Muscle layer of duodenum (tissue), 2 donors: ENCODE results near the gene EIF2AK3.
"Not testable (repeated sequence)": the region's sequence is repeated elsewhere in the genome, so short reads cannot be mapped to it uniquely, and the experiment has no call there.

Experiments
- H3K27ac ChIP-seq: one replicate; pipeline ENCODE4 v1.7.0; 2013; ENCODE audit warnings: mild to moderate bottlenecking, low read length
- H3K27me3 ChIP-seq: one replicate; pipeline ENCODE4 v1.7.0; 2013; ENCODE audit warnings: low read depth, mild to moderate bottlenecking, control low read depth, low read length
- H3K36me3 ChIP-seq, 2 donors: one replicate each; pipeline ENCODE4 v1.7.0; 2013; ENCODE audit warnings: low read length in 2 of 2, control low read depth in 1 of 2, mild to moderate bottlenecking in 1 of 2; ENCODE audit not compliant: insufficient read depth in 2 of 2, control insufficient read depth in 1 of 2
- H3K4me1 ChIP-seq, 2 donors: one replicate each; pipeline ENCODE4 v1.7.0; 2013; ENCODE audit warnings: low read length in 2 of 2, mild to moderate bottlenecking in 2 of 2, control low read depth in 1 of 2, moderate library complexity in 1 of 2; ENCODE audit not compliant: insufficient read depth in 2 of 2, control insufficient read depth in 1 of 2
- H3K4me3 ChIP-seq, 2 donors: one replicate each; pipeline ENCODE4 v1.7.0; 2013; ENCODE audit warnings: low read length in 2 of 2, low read depth in 1 of 2, mild to moderate bottlenecking in 1 of 2
- H3K9me3 ChIP-seq, 2 donors: one replicate each; pipeline ENCODE4 v1.7.0; 2013; ENCODE audit warnings: low read length in 2 of 2, control low read depth in 1 of 2, mild to moderate bottlenecking in 1 of 2; ENCODE audit not compliant: control insufficient read depth in 1 of 2
- donor health status: healthy.

EIF2AK3 gene

GRCh38 chr2:88632569-88632968 lies 5.3 kb upstream of the EIF2AK3 start:
- Histone ChIP-seq H3K27me3 (no peaks in the 10 kb centered on the region), H3K4me1 (no peaks in the 10 kb centered on the region), H3K27ac (no peak overlapping the region), H3K4me3 (no peak overlapping the region), H3K36me3 (peaks cover 0 to 4% of the 10 kb centered on the region in 2 donors), H3K9me3 (no peaks in the 10 kb centered on the region)

DNA sequence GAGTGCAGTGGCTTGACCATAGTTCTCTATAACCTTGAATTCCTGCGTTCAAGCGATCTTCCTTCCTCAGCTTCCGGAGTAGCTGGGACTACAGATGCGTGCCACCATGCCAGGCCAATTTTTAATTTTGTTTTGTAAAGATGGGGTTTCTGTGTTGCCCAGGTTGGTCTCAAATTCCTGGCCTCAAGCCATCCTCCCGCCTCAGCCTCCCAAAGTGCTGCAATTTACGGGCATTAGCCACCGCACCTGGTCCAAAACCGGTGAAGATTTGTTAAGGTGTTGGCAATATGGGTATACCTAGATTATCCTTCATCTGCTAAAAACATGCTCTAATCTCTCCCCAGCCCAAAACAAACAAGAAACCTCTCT lies 1.3 kb upstream of the EIF2AK3 start:
- H3K4me1 ChIP-seq: peaks cover 0 to 15% of the 10 kb centered on the region in 2 donors
- peak overlapping the region; percentile 98 for H3K27ac ChIP-seq
- H3K27me3 ChIP-seq: no peaks in the 10 kb centered on the region
- no peaks in the 10 kb centered on the region for H3K9me3 ChIP-seq
- peaks cover 0 to 4% of the 10 kb centered on the region in 2 donors for H3K36me3 ChIP-seq
- H3K4me3 ChIP-seq: peak overlapping the region; percentile 65 to 84

DNA sequence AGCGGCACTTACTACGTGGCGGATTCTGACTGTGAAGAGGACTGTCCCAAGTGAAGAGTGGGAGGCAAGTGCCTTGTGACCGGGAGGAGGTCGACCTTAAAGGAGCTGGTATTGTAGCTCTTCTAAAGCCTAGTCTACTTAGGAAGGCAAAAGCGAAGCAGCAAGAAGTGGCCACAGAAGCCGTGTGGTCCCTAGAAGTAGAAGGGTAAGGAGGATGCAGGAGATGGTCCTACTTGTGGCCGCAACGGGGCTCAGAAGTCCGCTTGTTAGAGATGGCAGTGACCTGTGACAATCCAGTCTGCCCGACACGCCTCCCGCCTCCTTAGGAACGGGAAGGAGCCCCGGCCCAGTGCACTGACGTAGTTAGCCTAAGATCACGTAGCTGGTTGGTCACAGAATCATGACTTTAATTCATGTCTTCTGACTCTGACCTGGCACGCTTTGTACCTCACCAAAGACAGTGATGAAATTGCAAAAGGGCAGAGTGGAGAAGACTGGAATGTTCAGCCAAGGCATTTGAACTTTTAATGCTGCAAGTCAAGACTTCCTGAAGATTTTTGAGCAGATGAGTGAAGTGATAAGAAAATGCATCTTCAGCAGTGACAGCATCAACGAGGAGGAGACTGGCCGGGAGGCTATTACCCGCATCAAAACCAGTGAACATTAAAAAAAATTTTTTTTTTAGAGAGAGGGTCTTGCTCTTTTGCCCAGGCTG lies 749 bp upstream of the EIF2AK3 start:
- Histone ChIP-seq H3K9me3 (no peaks in the 10 kb centered on the region), H3K4me1 (peaks cover 0 to 15% of the 10 kb centered on the region in 2 donors), H3K36me3 (peaks cover 0 to 4% of the 10 kb centered on the region in 2 donors), H3K27ac (peak overlapping the region; percentile 98), H3K4me3 (peak overlapping the region; percentile 65 to 84), H3K27me3 (no peaks in the 10 kb centered on the region)

GRCh38 chr2:88626171-88627054 lies 851 bp downstream of the EIF2AK3 start:
- H3K27ac ChIP-seq: peak overlapping the region; percentile 63
- H3K27me3 ChIP-seq: no peaks in the 10 kb centered on the region
- H3K4me1 ChIP-seq: peaks cover 0 to 15% of the 10 kb centered on the region in 2 donors
- peaks cover 0 to 4% of the 10 kb centered on the region in 2 donors for H3K36me3 ChIP-seq
- H3K9me3 ChIP-seq: no peaks in the 10 kb centered on the region
- H3K4me3 ChIP-seq: peak overlapping the region; percentile 65 to 75

GRCh38 chr2:88624477-88624876 lies 2.8 kb downstream of the EIF2AK3 start:
- no peak overlapping the region for H3K4me3 ChIP-seq
- peaks cover 0 to 15% of the 10 kb centered on the region in 2 donors for H3K4me1 ChIP-seq
- peaks cover 0 to 4% of the 10 kb centered on the region in 2 donors for H3K36me3 ChIP-seq
- H3K9me3 ChIP-seq: no peaks in the 10 kb centered on the region
- H3K27me3 ChIP-seq: no peaks in the 10 kb centered on the region
- H3K27ac ChIP-seq: no peak overlapping the region

DNA sequence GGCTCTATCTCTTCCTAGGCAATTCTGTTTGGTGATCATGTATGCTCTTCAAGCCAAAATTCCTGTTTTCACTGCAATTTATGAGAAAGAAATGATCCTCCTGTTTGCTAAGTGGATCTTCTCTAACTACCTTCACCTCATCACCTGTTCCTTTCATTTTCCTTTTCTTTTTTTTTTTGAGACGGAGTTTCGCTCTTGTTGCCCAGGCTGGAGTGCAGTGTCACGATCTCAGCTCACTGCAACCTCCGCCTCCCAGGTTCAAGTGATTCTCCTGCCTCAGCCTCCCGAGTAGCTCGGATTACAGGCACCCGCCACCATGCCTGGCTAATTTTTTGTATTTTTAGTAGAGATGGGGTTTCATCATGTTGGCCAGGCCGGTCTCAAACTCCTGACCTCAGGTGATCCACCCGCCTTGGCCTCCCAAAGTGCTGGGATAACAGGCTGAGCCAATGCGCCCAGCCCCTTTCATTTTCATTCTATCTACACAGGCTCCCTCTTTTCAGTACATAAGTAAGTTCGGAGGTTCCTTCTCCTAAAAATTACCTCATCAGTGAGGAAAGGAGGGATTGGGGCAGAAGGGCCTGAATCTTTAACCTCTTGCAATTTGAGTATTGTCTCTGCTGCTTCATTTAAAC lies 3.3 kb downstream of the EIF2AK3 start:
- H3K9me3 ChIP-seq, H3K27ac ChIP-seq, H3K4me3 ChIP-seq, H3K36me3 ChIP-seq, H3K27me3 ChIP-seq: not testable (repeated sequence)
- peaks cover 0 to 15% of the 10 kb centered on the region in 2 donors for H3K4me1 ChIP-seq

GRCh38 chr2:88622307-88622706 lies 5.0 kb downstream of the EIF2AK3 start:
- Histone ChIP-seq H3K4me3 (no peak overlapping the region), H3K27ac (no peak overlapping the region), H3K36me3 (no peaks in the 10 kb centered on the region), H3K27me3 (no peaks in the 10 kb centered on the region), H3K4me1 (peaks cover 0 to 15% of the 10 kb centered on the region in 2 donors), H3K9me3 (no peaks in the 10 kb centered on the region)

- peaks cover 0 to 15% of the 10 kb centered on the region in 2 donors for H3K4me1 ChIP-seq
- no peaks in the 10 kb centered on the region for H3K27me3 ChIP-seq
Measured at GRCh38 chr2:88621432-88621831, 5.8 kb downstream of the EIF2AK3 start.

GRCh38 chr2:88620015-88620414 lies 7.2 kb downstream of the EIF2AK3 start:
- Histone ChIP-seq H3K9me3 (no peaks in the 10 kb centered on the region), H3K4me1 (peaks cover 0 to 4% of the 10 kb centered on the region in 2 donors), H3K27me3 (no peaks in the 10 kb centered on the region), H3K36me3 (no peaks in the 10 kb centered on the region), H3K27ac (no peak overlapping the region), H3K4me3 (no peak overlapping the region)

More at GRCh38 chr2:88621432-88621831, 5.8 kb downstream of the EIF2AK3 start:
- H3K36me3 ChIP-seq: no peaks in the 10 kb centered on the region
- H3K9me3 ChIP-seq: no peaks in the 10 kb centered on the region
- no peak overlapping the region for H3K27ac ChIP-seq
- H3K4me3 ChIP-seq: no peak overlapping the region

DNA sequence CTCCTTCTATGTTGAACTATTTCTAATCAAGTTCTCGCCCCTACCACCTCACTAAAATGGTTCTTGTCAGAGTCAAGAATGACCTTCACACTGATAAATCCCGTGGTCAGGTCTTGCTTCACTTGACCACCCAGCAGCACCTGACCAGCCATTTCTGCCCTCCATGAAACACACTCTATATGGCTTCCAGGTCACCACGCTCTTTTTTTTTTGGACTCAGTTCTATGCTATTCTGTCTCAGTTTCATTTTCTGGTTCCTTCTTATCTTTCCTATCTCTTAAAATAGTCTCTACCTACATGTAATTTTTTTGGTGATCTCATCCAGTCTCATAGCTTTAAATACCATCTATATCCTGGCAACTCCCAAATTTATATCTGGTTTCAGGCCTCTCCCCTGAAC lies 11.4 kb downstream of the EIF2AK3 start:
- Histone ChIP-seq H3K36me3 (peaks cover 0 to 5% of the 10 kb centered on the region in 2 donors), H3K27ac (no peak overlapping the region), H3K4me1 (no peaks in the 10 kb centered on the region), H3K4me3 (no peak overlapping the region), H3K9me3 (no peaks in the 10 kb centered on the region), H3K27me3 (no peaks in the 10 kb centered on the region)

- Histone ChIP-seq H3K4me1 (no peaks in the 10 kb centered on the region), H3K9me3 (no peaks in the 10 kb centered on the region), H3K36me3 (peaks cover 0 to 5% of the 10 kb centered on the region in 2 donors), H3K27me3 (no peaks in the 10 kb centered on the region), H3K27ac (no peak overlapping the region), H3K4me3 (no peak overlapping the region)
Measured at GRCh38 chr2:88614497-88615157, 12.6 kb downstream of the EIF2AK3 start.
